A549 (cell line): ENCODE results near the gene TSGA10IP. TPM values are rescaled to one million over a fixed set of nuclear protein-coding genes. Genes with fewer than 3 reads are reported as not detected.
A peak's percentile ranks its signal among the peaks of the same experiment; 100 is the strongest.

Experiments
- ATAC-seq, 2 experiments: fragments of 200-7000 bp in 1 of 2; fragments of >200 bp in 1 of 2; cut with Nextera tagmentation in 1 of 2; cut with Tn5 transposase in 1 of 2; 3 replicates each; pipeline versions ENCODE4 v1.8.0 to v1.9.1; 2018 to 2020; ENCODE audit warnings: mild to moderate bottlenecking in 1 of 2, moderate library complexity in 1 of 2
- CTCF ChIA-PET: fragments of 300-600 bp; sonication (Branson Sonifier 250); formaldehyde crosslinking; extraction: SDS; loops from one replicate; lab custom pipeline; 2021; ENCODE audit warnings: antibody characterized with exemption, inconsistent platforms; lab: Yijun Ruan, JAX
- POLR2A ChIA-PET: fragments of 350-600 bp; formaldehyde crosslinking; extraction: SDS; loops from one replicate; lab custom pipeline; 2021; ENCODE audit warnings: antibody characterized with exemption, inconsistent platforms; lab: Yijun Ruan, JAX
- DNase-seq, 2 experiments: peaks; one replicate each; pipeline versions ENCODE4 v3.0.0 to v3.0.0-alpha.2; 2011 to 2016; ENCODE audit warnings: low read depth in 1 of 2, low spot score in 1 of 2
- FAIRE-seq: peaks from 2 replicates; lab custom pipeline; 2011; peaks lifted over from hg19 to GRCh38; lab: Jason Lieb, UNC
- H3K27ac ChIP-seq, 2 experiments: fragments of >200 bp; sonication (Bioruptor Twin); formaldehyde crosslinking; 3 replicates each; pipeline ENCODE4 v1.5.1; 2016 to 2017
- H3K4me1 ChIP-seq: fragments of >200 bp; sonication (Bioruptor Twin); formaldehyde crosslinking; 3 replicates; pipeline ENCODE4 v1.6.1; 2016
- H3K4me2 ChIP-seq: fragments of >200 bp; sonication (Bioruptor Twin); formaldehyde crosslinking; 3 replicates; pipeline ENCODE4 v1.6.1; 2016
- H3K4me3 ChIP-seq: fragments of >200 bp; sonication (Bioruptor Twin); formaldehyde crosslinking; 3 replicates; pipeline ENCODE4 v1.5.1; 2016
- H3K9me3 ChIP-seq: fragments of >200 bp; sonication (Bioruptor Twin); formaldehyde crosslinking; 3 replicates; pipeline ENCODE4 v1.6.1; 2016
- BCL3 ChIP-seq: fragments of >200 bp; sonication (Bioruptor Twin); formaldehyde crosslinking; IDR thresholded peaks from 3 replicates; pipeline ENCODE4 v1.6.1; 2016
- BHLHE40 ChIP-seq: IDR thresholded peaks from 2 replicates; pipeline ENCODE4 v1.6.1; 2012; ENCODE audit warnings: low read depth, low read length, inconsistent platforms
- CBX8 ChIP-seq: fragments of 200-600 bp; sonication (generic); IDR thresholded peaks from 2 replicates; pipeline ENCODE4 v1.6.1; 2016
- CEBPB ChIP-seq, 2 experiments: fragments of >200 bp in 1 of 2; sonication (Bioruptor Twin) in 1 of 2; formaldehyde crosslinking in 1 of 2; IDR thresholded peaks; 2 replicates each; pipeline ENCODE4 v1.6.1; 2012 to 2016
- CHD2 ChIP-seq: fragments of 150-350 bp; IDR thresholded peaks from 2 replicates; pipeline ENCODE4 v1.6.1; 2014; ENCODE audit warnings: low read length; ENCODE audit not compliant: partially characterized antibody
- E2F6 ChIP-seq: IDR thresholded peaks from 2 replicates; pipeline ENCODE4 v1.6.1; 2012; ENCODE audit warnings: low read depth, borderline replicate concordance
- EHMT2 ChIP-seq: fragments of 200-600 bp; sonication (generic); IDR thresholded peaks from 2 replicates; pipeline ENCODE4 v1.6.1; 2016; ENCODE audit warnings: antibody characterized with exemption, low read depth, mild to moderate bottlenecking, moderate library complexity
- ESRRA ChIP-seq: fragments of 150-350 bp; IDR thresholded peaks from 2 replicates; pipeline ENCODE4 v1.6.1; 2014; ENCODE audit warnings: mild to moderate bottlenecking, low read length, borderline replicate concordance
- FOSB ChIP-seq: fragments of 250-450 bp; sonication (Bioruptor Pico); IDR thresholded peaks from 2 replicates; pipeline ENCODE4 v1.5.0; 2020; ENCODE audit warnings: mild to moderate bottlenecking, moderate library complexity
- FOSL2 ChIP-seq, 2 experiments: fragments of 450-650 bp in 1 of 2; fragments of >200 bp in 1 of 2; sonication (Bioruptor Twin) in 1 of 2; formaldehyde crosslinking; IDR thresholded peaks; 2 replicates each; pipeline versions ENCODE4 v1.5.0 to v1.6.1; 2016 to 2020; ENCODE audit warnings: mild to moderate bottlenecking in 1 of 2, moderate library complexity in 1 of 2
- GATA3 ChIP-seq: IDR thresholded peaks from 2 replicates; pipeline ENCODE4 v1.6.1; 2012; ENCODE audit warnings: borderline replicate concordance
- HEYL ChIP-seq: fragments of 250-450 bp; sonication (Bioruptor Pico); IDR thresholded peaks from 2 replicates; pipeline ENCODE4 v1.8.0; 2021; ENCODE audit warnings: mild to moderate bottlenecking, moderate library complexity
- HOXB13 ChIP-seq: fragments of 250-450 bp; sonication (Bioruptor Pico); IDR thresholded peaks from 2 replicates; pipeline ENCODE4 v1.5.0; 2020; ENCODE audit warnings: low read depth, mild to moderate bottlenecking, moderate library complexity
- HOXB5 ChIP-seq: fragments of 250-450 bp; sonication (Bioruptor Pico); IDR thresholded peaks from 2 replicates; pipeline ENCODE4 v1.5.0; 2020; ENCODE audit warnings: mild to moderate bottlenecking, moderate library complexity
- JUNB ChIP-seq: fragments of >200 bp; sonication (Bioruptor Twin); formaldehyde crosslinking; IDR thresholded peaks from 2 replicates; pipeline ENCODE4 v1.6.1; 2016
- KDM1A ChIP-seq: fragments of 200-600 bp; sonication (generic); IDR thresholded peaks from 2 replicates; pipeline ENCODE4 v1.6.1; 2016; ENCODE audit warnings: low read depth, mild to moderate bottlenecking
- MAFK ChIP-seq: fragments of 450-650 bp; IDR thresholded peaks from 2 replicates; pipeline ENCODE4 v1.6.1; 2014; ENCODE audit not compliant: partially characterized antibody
- MAZ ChIP-seq: fragments of 150-350 bp; IDR thresholded peaks from 2 replicates; pipeline ENCODE4 v1.6.1; 2014; ENCODE audit warnings: antibody characterized with exemption, low read depth, low read length, borderline replicate concordance
- MYC ChIP-seq: IDR thresholded peaks from 2 replicates; pipeline ENCODE4 v1.6.1; 2012; ENCODE audit warnings: mild to moderate bottlenecking, inconsistent platforms, low read length, improper control_type of control experiment, borderline replicate concordance
- NR3C1 ChIP-seq: fragments of >200 bp; sonication (Bioruptor Twin); formaldehyde crosslinking; IDR thresholded peaks from 3 replicates; pipeline ENCODE4 v1.6.1; 2017
- POLR2AphosphoS2 ChIP-seq: conservative IDR thresholded peaks from 2 replicates; pipeline ENCODE4 v1.6.1; 2012; ENCODE audit warnings: low read length, improper control_type of control experiment, inconsistent platforms
- RAD21 ChIP-seq, 2 experiments: fragments of >200 bp in 1 of 2; sonication (Bioruptor Twin) in 1 of 2; formaldehyde crosslinking in 1 of 2; IDR thresholded peaks in 1 of 2; conservative IDR thresholded peaks in 1 of 2; 2 replicates in 1 of 2; 3 replicates in 1 of 2; pipeline ENCODE4 v1.6.1; 2012 to 2018; ENCODE audit warnings: inconsistent platforms in 1 of 2
- RARB ChIP-seq: fragments of 250-450 bp; sonication (Bioruptor Pico); IDR thresholded peaks from 2 replicates; pipeline ENCODE4 v1.8.0; 2021; ENCODE audit warnings: mild to moderate bottlenecking, moderate library complexity
- RCOR1 ChIP-seq: fragments of 150-350 bp; IDR thresholded peaks from 2 replicates; pipeline ENCODE4 v1.6.1; 2014; ENCODE audit warnings: antibody characterized with exemption, low read length, low read depth
- RFX5 ChIP-seq: fragments of 450-650 bp; IDR thresholded peaks from 2 replicates; pipeline ENCODE4 v1.7.1; 2014; ENCODE audit warnings: antibody characterized with exemption, mild to moderate bottlenecking, moderate library complexity
- SMC3 ChIP-seq: fragments of >200 bp; sonication (Bioruptor Twin); formaldehyde crosslinking; IDR thresholded peaks from 3 replicates; pipeline ENCODE4 v1.6.1; 2018; ENCODE audit warnings: inconsistent platforms
- USF2 ChIP-seq: fragments of 450-650 bp; IDR thresholded peaks from 2 replicates; pipeline ENCODE4 v1.6.1; 2014; ENCODE audit warnings: antibody characterized with exemption
- ZNF302 ChIP-seq: fragments of 250-450 bp; sonication (Bioruptor Pico); IDR thresholded peaks from 2 replicates; pipeline ENCODE4 v1.9.0; 2021; ENCODE audit warnings: inconsistent platforms, mild to moderate bottlenecking, moderate library complexity
- WGBS: methylation state at CpG from one replicate; pipeline ENCODE4 v1.1.6; 2017; ENCODE audit errors: missing lambda C conversion rate; 5-methylcytosine and 5-hydroxymethylcytosine counted together
- polyA plus RNA-seq, 4 experiments: library from polyadenylated mRNA; depleted of rRNA in 3 of 4; stranded (reverse); fragments of >200 nt; fragmentation: RNase III in 1 of 4; extraction: RNeasy Plus Mini Kit Qiagen cat#74134 plus additional on column Dnase treatment in 1 of 4; gene quantifications; 2 replicates in 3 of 4; 3 replicates in 1 of 4; pipeline ENCODE4 v1.2.3, GENCODE V29; 2011 to 2017
- TF ChIP-seq, protein P1 (sequence below): fragments of >200 bp; sonication (Bioruptor Twin); formaldehyde crosslinking; IDR thresholded peaks from 2 replicates; pipeline ENCODE4 v1.6.1; 2016
- TF ChIP-seq, protein P2 (sequence below): IDR thresholded peaks from 2 replicates; pipeline ENCODE4 v1.6.1; 2012

The TSGA10IP gene
- polyA plus RNA-seq, 2 of the 4 experiments (the other 2 are of a cell fraction), result not detected

GRCh38 chr11:65944767-65945166 is 513 bp upstream of the TSGA10IP start:
- DNase-seq, result no peak
- ATAC-seq, result no peak
- FAIRE-seq, result no peak
- TF ChIP-seq HOXB13, result no peak
- no peak for TF ChIP-seq HEYL
- TF ChIP-seq, protein P1, sequence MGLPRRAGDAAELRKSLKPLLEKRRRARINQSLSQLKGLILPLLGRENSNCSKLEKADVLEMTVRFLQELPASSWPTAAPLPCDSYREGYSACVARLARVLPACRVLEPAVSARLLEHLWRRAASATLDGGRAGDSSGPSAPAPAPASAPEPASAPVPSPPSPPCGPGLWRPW, result no peak
- no peak for TF ChIP-seq CHD2
- TF ChIP-seq RARB, result no peak
- no peak for TF ChIP-seq NR3C1
- no peak for TF ChIP-seq BHLHE40
- no peak for TF ChIP-seq MYC
- TF ChIP-seq ESRRA, result no peak
- TF ChIP-seq HOXB5 (CRISPR knock-in tag), result no peak
- TF ChIP-seq CEBPB (IDR thresholded peaks at IDR 0.05), result no peak
- TF ChIP-seq KDM1A, result no peak
- Histone ChIP-seq H3K4me2 (no peak overlapping the region), H3K9me3 (no peaks in the 10 kb centered on the region), H3K27ac (no peak overlapping the region), H3K4me3 (no peak overlapping the region), H3K4me1 (no peaks in the 10 kb centered on the region)
- CTCF ChIA-PET, result interaction anchor here (1.6 kb wide), 1 partner anchor 8 kb away, joined by 3 read pairs; no protein-coding TSS in a partner anchor
- POLR2A ChIA-PET, result no interaction called here
- 57% methylated on average over 8 of the region's 8 CpGs for WGBS

DNA sequence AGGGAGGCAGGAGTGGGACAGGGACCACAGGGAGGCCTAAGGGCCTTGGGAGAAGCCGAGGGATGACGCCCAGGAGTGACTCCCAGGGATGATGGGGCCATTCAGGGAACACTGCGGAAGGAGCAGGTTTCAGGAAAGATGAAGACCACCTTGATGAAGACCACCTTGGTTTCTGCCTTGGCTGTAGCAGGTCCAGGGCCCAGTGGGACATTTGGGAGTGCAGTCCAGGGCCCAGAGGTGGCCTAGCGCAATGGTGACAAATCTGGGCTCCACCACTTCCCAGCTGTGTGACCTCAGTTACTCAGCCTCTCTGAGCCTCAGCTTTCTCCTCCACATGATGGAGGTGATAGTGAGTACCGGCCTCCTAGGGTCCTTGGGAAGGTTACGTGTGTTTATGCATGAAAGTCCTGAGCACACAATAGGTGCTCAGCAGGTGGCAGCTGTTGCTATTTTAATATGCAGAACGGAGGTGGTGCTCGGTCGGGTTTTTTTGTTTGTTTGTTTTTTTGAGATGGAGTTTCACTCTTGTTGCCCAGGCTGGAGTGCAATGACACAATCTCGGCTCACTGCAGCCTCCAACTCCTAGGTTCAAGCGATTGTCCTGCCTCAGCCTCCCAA is 770 bp downstream of the TSGA10IP start:
- no peak for ATAC-seq
- ChIA-PET CTCF (interaction anchor here (0.5 to 1.5 kb wide), 4 partner anchors 9 to 83 kb away, joined by 3 to 8 read pairs (median 3); partner anchors contain the start of gene FIBP), POLR2A (interaction anchor here (0.6 kb wide), 1 partner anchor 58 kb away, joined by 3 read pairs; the partner anchor contains the start of gene FIBP)
- FAIRE-seq, result no peak
- Histone ChIP-seq H3K4me2 (no peak overlapping the region), H3K4me3 (no peak overlapping the region), H3K27ac (no peak overlapping the region), H3K4me1 (no peaks in the 10 kb centered on the region), H3K9me3 (no peaks in the 10 kb centered on the region)
- TF ChIP-seq HOXB5 (CRISPR knock-in tag), result no peak
- DNase-seq, result no peak
- 77% methylated on average over 11 of the region's 11 CpGs for WGBS

DNA sequence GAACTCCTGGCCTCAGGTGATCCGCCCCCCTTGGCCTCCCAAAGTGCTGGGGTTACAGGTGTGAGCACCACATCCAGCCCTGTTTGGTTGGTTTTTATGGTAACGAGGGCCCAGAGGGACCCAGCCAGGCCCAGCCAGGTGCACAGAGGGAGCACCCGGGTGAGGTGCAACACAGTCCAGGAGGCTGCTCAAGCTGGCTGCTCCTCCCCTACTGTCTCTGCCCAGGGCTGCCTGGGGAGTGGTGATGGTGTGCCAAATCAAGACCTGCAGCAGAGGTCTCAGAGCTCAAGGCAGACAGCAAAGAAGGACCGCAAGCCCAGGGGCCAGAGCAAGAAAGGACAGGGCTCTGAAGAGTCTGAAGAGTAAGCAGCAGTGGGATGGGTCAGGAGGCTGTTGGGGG is 1.4 kb downstream of the TSGA10IP start:
- DNase-seq, result no peak
- no peak overlapping the region for H3K27ac ChIP-seq
- H3K4me2 ChIP-seq, result no peak overlapping the region
- no peak overlapping the region for H3K4me3 ChIP-seq
- TF ChIP-seq HEYL (no peak), RFX5 (no peak), FOSL2 (IDR thresholded peaks at IDR 0.05) (no peak), FOSL2 (CRISPR knock-in tag; IDR thresholded peaks at IDR 0.05) (no peak), MAFK (no peak), CBX8 (no peak), ZNF302 (CRISPR knock-in tag) (no peak), EHMT2 (no peak), BCL3 (no peak), ESRRA (no peak), FOSB (CRISPR knock-in tag) (no peak), SMC3 (no peak), USF2 (no peak), JUNB (no peak), RCOR1 (no peak), MAZ (no peak), POLR2AphosphoS2 (no peak), E2F6 (no peak), RAD21 (conservative IDR thresholded peaks at IDR 0.05 in 1 of 2, IDR thresholded peaks at IDR 0.05 in 1 of 2) (no peak), GATA3 (no peak)
- TF ChIP-seq, protein P2, sequence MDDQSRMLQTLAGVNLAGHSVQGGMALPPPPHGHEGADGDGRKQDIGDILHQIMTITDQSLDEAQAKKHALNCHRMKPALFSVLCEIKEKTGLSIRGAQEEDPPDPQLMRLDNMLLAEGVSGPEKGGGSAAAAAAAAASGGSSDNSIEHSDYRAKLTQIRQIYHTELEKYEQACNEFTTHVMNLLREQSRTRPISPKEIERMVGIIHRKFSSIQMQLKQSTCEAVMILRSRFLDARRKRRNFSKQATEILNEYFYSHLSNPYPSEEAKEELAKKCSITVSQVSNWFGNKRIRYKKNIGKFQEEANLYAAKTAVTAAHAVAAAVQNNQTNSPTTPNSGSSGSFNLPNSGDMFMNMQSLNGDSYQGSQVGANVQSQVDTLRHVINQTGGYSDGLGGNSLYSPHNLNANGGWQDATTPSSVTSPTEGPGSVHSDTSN, result no peak
- TF ChIP-seq, all 56 proteins: peak for 0
- Histone ChIP-seq H3K9me3 (no peaks in the 10 kb centered on the region), H3K4me1 (peaks cover 2% of the 10 kb centered on the region)
- WGBS, result 81% methylated on average over 3 of the region's 4 CpGs
- POLR2A ChIA-PET, result no interaction called here
- FAIRE-seq (no peak), ATAC-seq (peak; percentile 26 to 37; a peak in 3 of 6 replicates)
- CTCF ChIA-PET, result interaction anchor here (0.6 to 1.5 kb wide), 7 partner anchors 8 to 254 kb away, joined by 3 to 8 read pairs (median 3); no protein-coding TSS in a partner anchor
